ENCODE results near the gene MOV10L1.
"Not testable (repeated sequence)": the region's sequence is repeated elsewhere in the genome, so short reads cannot be mapped to it uniquely, and the experiment has no call there.

The MOV10L1 gene

DNA sequence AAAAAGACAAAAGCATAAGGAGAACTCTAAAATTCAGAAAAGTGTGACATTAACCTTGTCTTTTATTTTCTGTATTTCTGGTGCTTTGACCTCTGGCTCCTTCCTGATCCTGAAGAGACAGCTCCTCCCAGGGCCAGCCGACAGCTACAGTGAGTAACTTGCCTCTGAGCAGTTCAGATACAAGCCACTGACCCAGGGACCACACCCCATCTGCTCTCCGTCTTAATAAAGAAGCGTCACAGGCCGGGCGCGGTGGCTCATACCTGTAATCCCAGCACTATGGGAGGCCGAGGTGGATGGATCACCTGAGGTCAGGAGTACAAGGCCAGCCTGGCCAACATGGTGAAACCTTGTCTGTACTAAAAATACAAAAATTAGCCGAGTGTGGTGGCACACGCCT lies 11.0 kb upstream of the MOV10L1 start:
- FAIRE-seq: no peak

DNA sequence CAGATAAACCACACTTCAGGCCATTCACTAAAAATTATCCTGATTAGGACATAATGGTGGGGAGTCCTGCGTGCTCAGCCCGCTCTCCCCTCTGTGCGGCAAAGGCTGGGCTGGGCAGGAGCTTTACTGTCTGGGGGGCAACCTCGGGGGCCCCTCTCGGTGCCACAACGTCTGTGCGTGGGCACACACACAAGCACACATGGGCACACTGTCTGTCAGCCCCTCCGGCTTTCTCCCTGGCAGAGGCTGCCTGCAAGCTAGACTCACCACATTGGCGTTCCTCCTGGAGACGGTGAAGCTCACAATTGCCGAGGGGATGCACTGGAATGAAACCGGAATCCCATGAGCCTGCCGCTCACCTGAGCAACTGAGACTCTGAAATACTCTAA lies 9.7 kb upstream of the MOV10L1 start:
- FAIRE-seq: no peak

DNA sequence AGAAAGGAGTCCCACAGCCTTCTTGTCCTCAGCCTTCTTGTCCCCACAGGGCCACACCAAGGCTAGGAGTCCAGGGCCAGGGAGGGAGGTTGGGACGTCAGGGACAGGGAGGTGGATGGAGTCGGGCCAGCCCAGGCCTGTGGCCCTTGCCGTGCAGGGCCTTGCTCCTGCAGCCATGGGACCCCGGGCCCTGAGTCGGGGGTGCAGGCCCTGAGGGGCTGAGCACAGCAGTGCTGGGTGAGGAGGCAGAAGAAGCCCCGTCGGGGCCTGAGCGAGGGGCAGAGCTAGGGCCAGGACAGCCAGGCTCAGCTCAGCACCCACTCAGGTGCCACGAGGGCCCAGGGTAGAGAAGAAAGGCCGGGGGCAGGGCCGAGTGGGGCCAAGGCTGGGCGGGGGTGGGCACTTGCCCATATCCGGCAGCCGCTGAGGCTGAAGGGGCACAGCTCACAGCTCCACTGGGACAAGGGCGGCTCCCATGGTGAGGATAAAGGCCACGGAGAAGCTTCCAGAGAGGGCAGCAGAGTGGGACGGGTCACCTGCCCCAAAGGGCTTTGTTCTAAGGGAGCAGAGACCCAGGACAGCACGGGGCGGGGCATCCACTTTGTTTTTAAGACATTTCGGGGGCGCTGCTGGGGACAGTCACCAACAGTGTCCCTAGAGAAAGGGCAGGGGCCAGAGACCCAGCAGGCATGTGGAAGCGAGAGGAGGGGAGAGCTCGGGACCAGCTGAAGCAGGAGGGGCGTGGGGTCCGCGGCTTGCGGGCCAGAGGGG lies 8.2 kb upstream of the MOV10L1 start:
- no peak for FAIRE-seq

DNA sequence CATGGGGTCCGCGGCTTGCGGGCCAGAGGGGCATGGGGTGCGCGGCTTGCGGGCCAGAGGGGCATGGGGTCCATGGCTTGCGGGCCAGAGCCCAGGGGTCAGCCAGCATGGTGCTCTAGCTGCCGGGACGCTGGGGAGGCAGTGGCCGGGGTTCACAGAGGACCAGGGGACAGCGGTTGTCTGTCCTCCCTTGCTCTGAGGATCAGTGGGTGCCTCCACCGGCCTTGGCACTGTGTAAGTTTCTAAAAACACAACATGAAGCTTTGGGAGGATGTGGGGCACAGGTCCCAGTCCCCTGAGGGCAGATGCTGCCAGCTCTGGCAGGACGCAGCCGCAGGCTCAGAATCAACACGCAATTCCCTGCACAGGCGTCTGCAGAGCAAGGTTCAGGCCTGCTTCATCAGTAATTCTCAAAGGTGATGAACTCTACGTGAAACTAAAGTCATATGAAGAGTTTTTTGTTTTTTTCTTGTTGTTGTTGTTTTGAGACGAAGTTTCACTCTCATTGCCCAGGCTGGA lies 7.5 kb upstream of the MOV10L1 start:
- no peak for FAIRE-seq

DNA sequence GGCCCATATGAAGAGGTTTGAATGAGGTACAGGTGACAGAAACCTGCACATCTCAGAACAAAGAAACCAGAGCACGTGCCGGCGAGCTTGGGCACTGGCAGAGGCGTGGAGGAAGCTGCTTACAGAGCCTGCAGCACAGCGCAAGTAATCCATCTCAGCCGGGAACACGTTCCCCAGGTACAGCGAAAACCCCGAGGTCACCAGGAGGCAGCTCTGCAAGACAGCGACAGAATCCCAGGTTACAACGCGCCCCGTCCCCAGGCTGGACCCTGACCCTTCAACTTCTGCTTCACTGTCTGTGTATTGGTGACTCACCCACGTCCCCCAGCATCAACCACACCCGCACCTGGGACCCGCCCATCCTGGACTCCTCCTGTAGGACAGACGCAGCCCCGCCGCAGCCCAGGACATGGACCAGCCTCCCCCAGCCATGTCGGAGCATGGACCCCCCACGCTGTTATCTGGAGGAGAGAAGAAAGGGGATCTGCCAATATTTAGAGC lies 6.8 kb upstream of the MOV10L1 start:
- FAIRE-seq: no peak

DNA sequence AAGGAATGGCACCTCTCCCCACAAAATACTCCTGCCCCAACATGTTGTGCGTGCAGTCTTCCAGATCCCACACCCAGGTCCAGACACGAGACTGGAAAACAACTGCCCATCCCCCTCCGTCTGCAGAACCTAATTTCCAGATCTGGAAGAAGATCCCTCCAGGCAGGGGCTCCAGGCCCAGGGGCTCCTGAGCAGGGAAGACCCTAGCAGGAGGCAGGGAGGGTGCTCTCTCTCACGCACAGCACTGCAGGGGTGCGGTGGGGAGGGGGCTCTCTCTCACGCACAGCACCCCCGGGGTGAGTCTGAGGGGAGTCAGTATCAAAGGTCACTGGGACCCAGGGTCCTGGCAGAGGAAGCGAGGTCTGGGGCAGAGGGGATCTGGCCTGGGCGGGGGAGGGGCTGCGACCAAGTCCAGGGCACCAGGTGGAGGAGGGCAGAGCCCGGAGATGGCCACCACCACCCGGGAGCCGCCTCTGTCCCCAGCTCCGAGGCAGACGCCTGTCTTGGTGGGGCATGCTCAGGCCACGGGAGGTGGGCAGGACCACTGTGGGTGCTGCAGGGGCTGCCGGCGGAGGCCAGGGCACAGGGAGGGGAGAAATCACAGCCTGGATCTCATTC lies 6.2 kb upstream of the MOV10L1 start:
- no peak for FAIRE-seq

DNA sequence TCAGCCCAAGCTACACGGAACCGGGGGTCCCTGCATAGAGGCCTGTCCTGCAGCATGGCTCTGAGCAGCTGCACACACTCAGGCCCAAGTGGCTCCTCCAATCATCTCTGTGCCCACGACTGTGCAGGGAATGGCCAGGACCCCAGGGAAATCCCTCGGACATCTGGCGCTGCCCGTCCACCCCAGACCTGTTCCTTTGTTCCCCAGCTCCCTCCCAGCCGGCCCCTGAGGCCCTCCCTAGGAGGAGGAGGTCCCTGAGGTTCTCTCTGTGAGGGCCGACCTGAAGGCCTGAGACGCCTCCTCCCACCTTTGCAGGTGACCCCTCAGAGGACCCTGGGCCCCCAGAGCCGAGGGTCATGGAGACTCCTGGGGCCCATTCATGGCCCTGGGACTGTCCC lies 5.7 kb upstream of the MOV10L1 start:
- FAIRE-seq: no peak

DNA sequence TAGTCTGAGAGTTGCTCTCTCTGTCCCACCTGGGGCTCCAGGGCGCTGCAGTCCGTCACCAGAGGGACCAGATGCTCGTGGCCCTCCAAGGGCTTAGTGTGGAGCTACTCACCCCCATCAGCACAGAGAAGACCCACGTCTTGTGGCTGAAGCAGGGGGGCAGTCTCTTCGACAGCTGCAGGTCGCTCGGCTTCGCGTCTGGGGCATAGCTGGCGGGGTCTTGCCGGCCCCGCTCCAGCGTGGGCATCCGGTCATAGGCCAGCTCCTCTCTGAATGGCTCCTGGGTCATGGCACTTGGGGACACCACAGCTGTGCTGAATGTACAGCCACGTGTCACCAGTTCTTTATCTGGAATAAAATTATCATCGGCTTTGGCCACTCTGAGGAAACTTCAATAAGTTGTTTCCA lies 5.2 kb upstream of the MOV10L1 start:
- FAIRE-seq: no peak

DNA sequence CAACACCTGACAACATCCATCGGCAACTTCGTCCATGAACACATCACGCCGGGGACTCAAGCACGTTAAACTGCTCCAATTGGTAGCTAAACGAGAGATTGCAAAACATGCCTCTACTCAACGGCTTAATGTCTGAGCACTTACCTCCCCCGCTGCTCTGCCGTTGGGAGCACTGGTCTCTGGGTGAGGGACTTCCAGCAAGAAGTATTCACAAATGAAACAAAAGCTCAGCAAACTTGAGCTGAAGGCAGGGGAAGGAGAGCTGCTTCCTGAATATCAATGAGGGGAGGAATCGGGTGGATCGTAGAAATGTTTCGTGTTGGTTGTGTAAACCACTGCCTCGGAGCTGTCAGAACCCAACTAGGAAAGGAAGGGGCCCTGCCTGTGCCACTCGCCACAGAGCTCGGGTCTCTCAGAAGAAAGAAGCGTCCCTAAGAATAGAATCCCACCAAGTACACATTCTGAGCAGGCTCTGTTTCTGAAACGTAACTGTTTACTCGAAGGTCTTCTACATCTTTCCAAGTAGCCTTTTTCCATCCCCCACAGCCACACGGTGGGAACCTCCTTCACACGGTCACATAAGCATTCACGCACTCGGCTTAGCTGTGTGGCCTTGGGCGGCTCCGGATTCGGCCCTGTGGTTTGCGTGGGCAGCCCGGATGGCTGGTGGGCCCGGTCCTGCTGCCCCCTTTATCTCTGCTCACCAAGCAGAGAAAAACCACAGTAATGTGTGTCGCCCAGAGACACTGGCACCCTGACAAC lies 4.4 kb upstream of the MOV10L1 start, which contains the start of gene MLC1:
TSS of gene MLC1 (minus strand) at position 216 of the 762 bp plus-strand sequence. CDS start 524 bp downstream, outside the sequence.
- no peak for FAIRE-seq

DNA sequence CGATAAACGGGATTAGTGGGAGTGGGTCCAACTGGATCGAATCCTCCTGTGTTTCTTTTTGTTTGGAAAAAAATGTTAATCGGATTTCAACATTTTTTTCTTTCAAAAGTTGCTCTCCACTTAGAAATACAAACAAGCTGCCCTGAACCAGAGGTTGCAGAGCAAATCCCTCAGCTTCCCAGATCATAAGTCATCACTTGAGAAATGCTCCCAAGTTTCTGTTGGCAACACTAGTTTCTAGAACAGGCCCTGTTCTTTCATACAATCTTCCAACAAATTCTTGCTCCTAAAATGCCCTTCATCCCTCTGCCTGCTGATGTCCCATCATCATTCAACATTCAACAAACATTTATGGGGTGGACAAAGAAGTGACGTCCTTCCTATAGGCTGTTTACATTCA lies 3.3 kb upstream of the MOV10L1 start:
- no peak for FAIRE-seq

DNA sequence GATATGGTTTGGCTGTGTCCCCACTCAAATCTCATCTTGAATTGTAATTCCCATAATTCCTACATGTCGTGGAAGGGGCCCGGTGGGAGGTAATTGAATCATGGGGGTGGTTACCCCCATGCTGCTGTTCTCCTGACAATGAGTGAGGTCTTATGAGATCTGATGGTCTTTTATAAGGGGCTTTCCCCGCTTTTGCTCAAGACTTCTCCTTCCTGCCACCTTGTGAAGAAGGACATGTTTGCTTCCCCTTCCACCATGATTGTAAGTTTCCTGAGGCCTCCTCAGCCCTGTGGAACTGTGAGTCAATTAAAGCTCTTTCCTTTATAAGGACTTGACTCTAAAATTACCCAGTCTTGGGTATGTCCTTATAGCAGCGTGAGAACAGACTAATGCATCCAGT lies 2.8 kb upstream of the MOV10L1 start:
- not testable (repeated sequence) for FAIRE-seq

DNA sequence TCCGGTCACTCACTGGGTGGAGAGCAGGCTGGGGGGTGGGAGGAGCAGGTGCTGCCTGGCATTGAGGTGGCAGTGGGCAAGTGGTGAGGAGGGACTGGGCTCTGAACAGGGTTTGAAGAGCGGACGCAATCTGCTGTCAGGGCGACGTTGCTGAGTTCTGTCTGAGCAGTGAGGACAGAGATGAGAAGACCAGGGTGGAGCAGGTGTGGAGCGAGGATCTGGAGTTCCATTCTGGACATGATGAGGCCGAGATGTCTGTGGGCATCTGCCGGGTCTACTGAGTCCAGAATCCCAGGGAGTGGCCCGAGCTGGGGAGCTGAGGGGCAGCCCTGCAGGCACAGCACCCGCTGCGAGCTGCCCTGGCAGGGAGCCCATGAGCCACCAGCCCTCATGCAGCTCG lies 2.2 kb upstream of the MOV10L1 start:
- FAIRE-seq: no peak

DNA sequence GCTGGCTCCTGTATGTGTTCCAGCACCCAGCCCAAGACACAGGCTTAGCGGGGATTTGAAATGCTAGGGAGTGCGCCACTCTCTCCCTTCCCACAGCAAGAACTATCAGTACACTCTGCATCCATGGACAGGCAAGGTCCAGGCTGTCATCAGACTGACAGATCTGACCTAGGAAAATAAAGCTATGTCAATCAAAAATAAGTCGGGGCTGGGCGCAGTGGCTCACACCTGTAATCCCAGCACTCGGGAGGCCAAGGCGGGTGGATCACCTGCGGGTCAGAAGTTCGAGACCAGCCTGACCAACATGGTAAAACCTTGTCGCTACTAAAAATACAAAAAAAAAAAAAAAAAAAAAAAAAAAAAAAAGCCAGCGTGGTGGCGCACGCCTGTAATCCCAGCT lies 1.7 kb upstream of the MOV10L1 start:
- no peak for FAIRE-seq

DNA sequence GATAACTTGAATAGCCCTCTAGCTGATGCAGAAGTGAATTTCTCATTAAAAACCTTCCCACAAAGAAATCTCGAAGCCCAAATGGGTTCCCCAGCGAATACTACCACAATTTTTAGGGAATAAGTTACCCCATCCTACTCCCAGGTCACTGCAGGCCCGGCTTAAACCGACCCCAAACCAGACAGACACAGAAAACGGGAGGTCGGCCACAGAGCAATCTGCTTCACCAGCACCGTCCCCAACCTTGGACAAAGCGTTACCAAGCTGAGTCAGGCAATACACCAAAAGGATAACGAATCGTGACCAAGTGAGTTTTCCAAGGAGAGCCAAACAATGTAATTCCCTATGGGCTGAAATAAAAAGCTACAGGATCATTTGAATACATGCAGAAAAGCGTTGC lies 575 bp upstream of the MOV10L1 start:
- no peak for FAIRE-seq

DNA sequence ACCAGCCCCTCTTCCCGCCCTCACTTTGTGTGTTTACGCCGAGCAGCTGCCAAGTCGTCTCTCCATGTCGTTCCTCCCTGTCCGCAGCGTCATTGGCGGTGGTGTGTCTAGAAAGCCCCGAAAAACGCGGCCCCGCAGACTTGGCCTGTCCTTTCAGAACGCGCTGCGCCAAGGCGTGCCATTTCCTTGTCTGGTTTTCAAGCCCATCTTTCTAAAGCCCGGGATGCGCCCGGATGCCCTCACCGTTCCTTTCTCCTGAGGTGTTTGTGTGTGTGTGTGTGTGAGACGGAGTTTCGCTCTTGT lies 557 bp downstream of the MOV10L1 start:
- no peak for FAIRE-seq

DNA sequence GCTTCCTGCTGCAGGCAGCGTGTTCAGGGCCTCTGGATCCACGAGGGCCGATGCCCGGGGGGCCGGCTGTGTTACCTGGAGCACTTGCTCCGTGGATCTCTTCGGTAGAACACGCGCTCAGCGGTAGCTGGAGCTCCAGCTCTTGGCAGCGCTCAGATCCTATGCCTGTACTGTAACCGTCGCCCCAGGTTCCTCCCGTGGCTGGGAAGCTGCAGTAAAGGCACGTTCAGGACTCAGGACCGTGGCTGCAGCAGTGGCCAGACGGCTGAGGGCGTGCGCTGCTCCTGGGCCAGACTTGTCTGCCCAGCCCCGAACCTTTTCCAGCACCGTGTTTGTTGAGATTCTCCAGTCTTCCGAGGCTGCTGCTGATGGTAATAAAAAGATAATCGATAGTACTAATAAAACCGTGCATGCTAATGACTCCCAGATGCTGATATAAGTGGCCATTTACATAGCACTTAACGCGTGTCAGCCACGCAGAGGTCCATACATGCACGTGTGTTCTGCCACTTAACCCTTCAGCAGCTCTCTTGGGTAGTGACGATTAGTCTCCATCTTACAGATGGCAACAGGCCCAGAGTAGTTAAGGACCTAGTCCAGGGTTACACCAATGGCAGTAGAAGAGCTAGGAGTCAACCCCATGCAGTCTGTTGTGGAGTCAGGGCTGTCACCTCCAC lies 1.4 kb downstream of the MOV10L1 start:
- FAIRE-seq: no peak

DNA sequence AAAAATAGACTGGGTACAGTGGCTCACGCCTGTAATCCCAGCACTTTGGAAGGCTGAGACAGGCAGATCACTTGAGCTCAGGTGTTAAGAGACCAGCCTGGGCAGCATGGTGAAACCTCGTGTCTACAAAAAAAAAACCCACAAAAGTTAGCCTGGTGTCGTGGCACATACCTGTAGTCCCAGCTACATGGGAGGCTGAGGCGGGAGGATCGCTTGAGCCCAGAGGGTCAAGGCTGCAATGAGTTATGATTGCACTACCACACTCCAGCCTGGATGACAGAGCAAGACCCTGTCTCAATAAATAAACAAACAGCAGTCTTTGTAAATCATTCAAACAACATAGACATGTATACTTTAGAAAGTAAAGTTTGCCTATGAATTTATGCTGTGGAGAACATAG lies 2.5 kb downstream of the MOV10L1 start:
- FAIRE-seq: no peak

DNA sequence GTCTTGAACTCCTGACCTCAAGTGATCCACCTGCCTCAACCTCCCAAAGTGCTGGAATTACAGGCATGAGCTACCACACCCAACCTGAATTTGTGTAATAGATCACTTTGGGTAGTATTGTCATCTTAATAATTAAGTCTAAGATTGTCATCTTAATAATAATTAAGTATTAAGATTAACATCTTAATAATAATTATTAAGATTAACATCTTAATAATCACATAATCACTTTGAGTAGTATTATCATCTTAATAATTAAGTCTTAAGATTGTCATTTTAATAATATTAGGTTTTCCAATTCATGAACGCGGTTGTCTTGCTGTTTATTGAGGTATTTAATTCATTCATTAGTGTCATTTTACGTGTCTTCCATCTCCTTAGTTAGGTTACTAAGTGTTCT lies 8.2 kb downstream of the MOV10L1 start:
- peak; percentile 77 for FAIRE-seq

DNA sequence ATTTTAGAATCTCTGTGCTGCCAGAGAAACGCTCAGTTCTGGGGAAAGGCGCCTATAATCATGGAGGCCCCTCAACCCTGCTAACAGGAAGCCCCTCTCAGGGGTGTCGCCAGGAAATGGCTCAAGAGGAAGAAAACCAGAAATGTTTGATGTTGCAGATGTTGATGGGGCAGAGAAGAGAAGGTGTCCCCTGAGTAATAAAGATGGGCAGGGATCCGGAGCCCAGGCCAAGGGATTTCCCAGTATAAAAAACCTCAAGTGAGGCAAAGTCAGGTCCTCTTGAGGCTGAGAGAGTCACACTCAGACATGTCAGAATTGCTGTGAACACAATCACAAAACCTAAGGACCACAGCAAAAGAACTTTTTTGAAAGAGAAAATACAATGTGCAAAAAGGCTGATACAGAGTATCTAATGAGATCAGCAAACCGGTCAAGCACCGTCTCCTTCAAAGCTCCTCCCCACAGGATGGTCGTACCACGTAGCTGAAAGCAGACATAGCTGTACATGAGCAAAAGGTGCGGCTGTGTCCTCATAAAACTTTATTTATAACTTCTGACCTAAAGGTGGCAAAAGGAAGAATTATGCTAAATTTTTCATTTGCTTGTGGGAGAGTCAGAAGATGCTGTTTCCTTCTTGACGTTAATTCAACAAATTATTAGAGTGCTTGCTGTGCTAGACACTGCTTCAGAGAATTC lies 12.2 kb downstream of the MOV10L1 start:
- no peak for FAIRE-seq

DNA sequence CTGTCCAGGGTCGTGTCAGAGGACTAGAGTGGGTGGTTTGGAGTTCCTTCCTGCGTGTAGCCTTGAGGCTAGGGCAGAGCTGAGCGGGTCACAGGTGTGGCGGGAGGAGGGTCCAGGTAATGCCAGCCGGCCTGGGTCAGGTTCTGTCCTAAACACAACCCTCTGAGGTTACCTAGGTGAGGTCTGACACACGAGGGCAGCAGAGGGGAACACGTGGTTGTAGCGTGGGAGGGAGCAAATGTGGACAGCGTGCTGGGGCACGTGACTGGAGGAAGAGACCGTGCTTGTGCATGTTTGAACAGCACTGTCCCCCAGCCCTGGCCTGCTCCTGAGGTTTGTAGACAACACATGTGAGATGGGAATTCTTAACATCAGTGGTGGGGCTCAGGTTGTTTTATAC lies 13.1 kb downstream of the MOV10L1 start:
- FAIRE-seq: no peak

DNA sequence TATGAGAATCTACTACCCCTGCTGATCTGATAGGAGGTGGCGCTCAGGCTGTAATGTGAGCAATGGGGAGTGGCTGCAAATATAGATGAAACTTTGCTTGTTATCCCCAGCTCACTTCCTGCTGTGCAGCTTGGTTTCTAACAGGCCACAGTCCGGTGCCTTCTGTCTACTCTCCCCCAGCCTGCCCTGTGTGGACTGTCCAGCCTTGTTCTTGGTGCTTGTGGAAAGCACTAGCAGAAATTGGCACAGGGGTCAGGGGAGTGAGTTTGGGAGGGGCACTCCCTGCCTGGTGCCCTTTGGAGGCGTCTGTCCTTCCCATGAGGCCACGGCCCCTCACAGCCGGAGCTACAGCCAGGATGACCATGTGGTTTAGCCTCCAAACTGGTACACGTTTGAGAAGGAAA lies 14.3 kb downstream of the MOV10L1 start:
- FAIRE-seq: no peak
